Lower lobe of right lung (tissue), 2 donors: Measurements from ENCODE around the gene CITED4. TPM values are rescaled to one million over a fixed set of nuclear protein-coding genes. Genes with fewer than 3 reads are reported as not detected.

Experiments
- ATAC-seq, 2 donors: fragments of 200-7000 bp; cut with Tn5 transposase; one replicate each; pipeline ENCODE4 v1.9.1; 2020 to 2022; ENCODE audit warnings: mild to moderate bottlenecking in 2 of 2, moderate library complexity in 2 of 2
- DNase-seq: peaks from one replicate; pipeline ENCODE4 v3.0.0-alpha.2; 2020
- H3K27ac ChIP-seq: fragments of 200-600 bp; one replicate; pipeline ENCODE4 v1.8.0; 2022
- H3K27me3 ChIP-seq: fragments of 200-600 bp; one replicate; pipeline ENCODE4 v1.8.0; 2022; ENCODE audit warnings: low read depth
- H3K36me3 ChIP-seq: fragments of 200-600 bp; one replicate; pipeline ENCODE4 v1.8.0; 2022; ENCODE audit warnings: mild to moderate bottlenecking
- H3K4me1 ChIP-seq: fragments of 200-600 bp; one replicate; pipeline ENCODE4 v1.8.0; 2022
- H3K4me3 ChIP-seq: fragments of 200-600 bp; one replicate; pipeline ENCODE4 v1.8.0; 2022; ENCODE audit warnings: mild to moderate bottlenecking
- H3K9me3 ChIP-seq: fragments of 200-600 bp; one replicate; pipeline ENCODE4 v1.8.0; 2022
- intact Hi-C: fragments of 100-400 bp; cut with DNase I; formaldehyde crosslinking; loops from one replicate; pipeline ENCODE4 v1.11.0; 2022
- total RNA-seq: library from RNA; stranded (reverse); fragmentation: NEBNext Ultra II Directional; extraction: Animal tissue kit (Norgen Biotek cat#: 25700); gene quantifications from one replicate; pipeline ENCODE4 v1.2.1, GENCODE V29; 2021
- TF ChIP-seq, protein P1 (sequence below): fragments of 200-600 bp; IDR thresholded peaks from one replicate; pipeline ENCODE4 v1.8.0; 2022; ENCODE audit warnings: antibody characterized with exemption, mild to moderate bottlenecking
- donor health status: DM: no; HTN: yes; CAD: no; lungs with severe emphysema.

Gene CITED4
- total RNA-seq, 1 donor from 2014 or later, result 13.9 TPM

DNA sequence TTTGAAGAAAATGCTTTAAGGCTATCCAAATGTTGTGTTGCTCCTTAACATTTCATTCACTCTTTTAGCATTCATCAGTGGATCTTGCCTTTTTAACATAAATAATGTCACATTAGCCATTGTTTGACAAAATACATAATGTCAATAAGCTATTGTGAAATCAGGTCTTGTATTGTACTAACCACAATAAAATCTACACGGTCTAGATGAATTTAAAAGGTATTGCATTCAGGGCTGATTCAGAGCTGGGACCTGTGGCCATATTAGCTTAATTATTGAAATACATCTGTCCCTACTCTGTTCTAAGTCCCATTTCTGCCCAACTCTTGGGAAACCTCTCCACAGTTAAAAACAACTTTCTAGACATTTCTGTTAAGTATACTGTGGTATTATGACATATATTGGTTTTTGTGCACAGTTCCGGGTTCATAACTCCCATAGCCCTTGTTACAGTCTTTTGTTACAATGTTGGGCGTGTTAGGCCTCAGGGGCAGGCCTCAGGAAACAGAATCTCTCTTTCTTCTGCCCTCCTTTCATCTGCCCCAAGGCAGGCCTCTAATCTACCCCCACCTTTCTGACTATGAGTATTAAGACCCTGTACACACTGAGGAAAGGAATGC lies 44.7 kb upstream of the CITED4 start:
- H3K36me3 ChIP-seq, result no peaks in the 10 kb centered on the region
- DNase-seq, result no peak
- H3K4me3 ChIP-seq, result no peak overlapping the region
- no peaks in the 10 kb centered on the region for H3K4me1 ChIP-seq
- no peak for ATAC-seq
- H3K9me3 ChIP-seq, result no peaks in the 10 kb centered on the region
- TF ChIP-seq, protein P1, sequence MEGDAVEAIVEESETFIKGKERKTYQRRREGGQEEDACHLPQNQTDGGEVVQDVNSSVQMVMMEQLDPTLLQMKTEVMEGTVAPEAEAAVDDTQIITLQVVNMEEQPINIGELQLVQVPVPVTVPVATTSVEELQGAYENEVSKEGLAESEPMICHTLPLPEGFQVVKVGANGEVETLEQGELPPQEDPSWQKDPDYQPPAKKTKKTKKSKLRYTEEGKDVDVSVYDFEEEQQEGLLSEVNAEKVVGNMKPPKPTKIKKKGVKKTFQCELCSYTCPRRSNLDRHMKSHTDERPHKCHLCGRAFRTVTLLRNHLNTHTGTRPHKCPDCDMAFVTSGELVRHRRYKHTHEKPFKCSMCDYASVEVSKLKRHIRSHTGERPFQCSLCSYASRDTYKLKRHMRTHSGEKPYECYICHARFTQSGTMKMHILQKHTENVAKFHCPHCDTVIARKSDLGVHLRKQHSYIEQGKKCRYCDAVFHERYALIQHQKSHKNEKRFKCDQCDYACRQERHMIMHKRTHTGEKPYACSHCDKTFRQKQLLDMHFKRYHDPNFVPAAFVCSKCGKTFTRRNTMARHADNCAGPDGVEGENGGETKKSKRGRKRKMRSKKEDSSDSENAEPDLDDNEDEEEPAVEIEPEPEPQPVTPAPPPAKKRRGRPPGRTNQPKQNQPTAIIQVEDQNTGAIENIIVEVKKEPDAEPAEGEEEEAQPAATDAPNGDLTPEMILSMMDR, result no peak
- no peaks in the 10 kb centered on the region for H3K27me3 ChIP-seq
- H3K27ac ChIP-seq, result no peak overlapping the region
- intact Hi-C loops, result no loop called here

- no peak overlapping the region for H3K4me3 ChIP-seq
- no peaks in the 10 kb centered on the region for H3K36me3 ChIP-seq
- H3K27me3 ChIP-seq, result no peaks in the 10 kb centered on the region
- H3K4me1 ChIP-seq, result no peaks in the 10 kb centered on the region
- TF ChIP-seq, protein P1, result no peak
- intact Hi-C loops, result no loop called here
- peak in 1 of 2 donors; percentile 16 for ATAC-seq
- H3K9me3 ChIP-seq, result no peaks in the 10 kb centered on the region
- no peak for DNase-seq
- no peak overlapping the region for H3K27ac ChIP-seq
Observed at GRCh38 chr1:40905061-40905460, 42.9 kb upstream of the CITED4 start.

GRCh38 chr1:40903106-40903505 lies 40.9 kb upstream of the CITED4 start:
- ATAC-seq (no peak), DNase-seq (no peak)
- Histone ChIP-seq H3K9me3 (no peaks in the 10 kb centered on the region), H3K4me1 (peaks cover 15% of the 10 kb centered on the region), H3K27me3 (no peaks in the 10 kb centered on the region), H3K4me3 (no peak overlapping the region), H3K27ac (no peak overlapping the region), H3K36me3 (no peaks in the 10 kb centered on the region)
- intact Hi-C loops, result no loop called here
- TF ChIP-seq, protein P1, result no peak

- no peak for DNase-seq
- ATAC-seq, result no peak
- H3K9me3 ChIP-seq, result no peaks in the 10 kb centered on the region
- H3K27ac ChIP-seq, result no peak overlapping the region
- peaks cover 17% of the 10 kb centered on the region for H3K4me1 ChIP-seq
- H3K27me3 ChIP-seq, result no peaks in the 10 kb centered on the region
- H3K4me3 ChIP-seq, result no peak overlapping the region
- H3K36me3 ChIP-seq, result no peaks in the 10 kb centered on the region
- TF ChIP-seq, protein P1, result no peak
- intact Hi-C loops, result no loop called here
Observed at GRCh38 chr1:40901886-40902852, 40.0 kb upstream of the CITED4 start.

- peak; percentile 72 for DNase-seq
- Histone ChIP-seq H3K9me3 (peaks cover 10% of the 10 kb centered on the region), H3K4me1 (peaks cover 17% of the 10 kb centered on the region), H3K27me3 (no peaks in the 10 kb centered on the region), H3K36me3 (no peaks in the 10 kb centered on the region), H3K4me3 (no peak overlapping the region), H3K27ac (no peak overlapping the region)
- intact Hi-C loops, result no loop called here
- ATAC-seq, result peak; percentile 82 to 90
- TF ChIP-seq, protein P1, result no peak
Observed at GRCh38 chr1:40899230-40899870, 37.2 kb upstream of the CITED4 start.
